NCI-H82 (cell line): Measurements from ENCODE around the gene PPIP5K2.
A peak's percentile ranks its signal among the peaks of the same experiment; 100 is the strongest.
"Not testable (repeated sequence)": the region's sequence is repeated elsewhere in the genome, so short reads cannot be mapped to it uniquely, and the experiment has no call there.

Source experiments
- DNase-seq: peaks from one replicate; lab custom pipeline; 2025; lab: John Stamatoyannopoulos, UW

Gene PPIP5K2

GRCh38 chr5:103119765-103120606 lies at the start of gene PPIP5K2, which contains the start of gene GIN1:
Gene PPIP5K2, plus strand, starts transcription at chr5:103120301. Its CDS starts 9,289 bp downstream, at chr5:103129590.
Gene GIN1, minus strand, starts transcription at chr5:103120138. Its CDS starts 11,431 bp downstream, at chr5:103108707.
- DNase-seq, result peak; percentile 97

GRCh38 chr5:103073500-103073899 lies 46.6 kb upstream of the PPIP5K2 start:
- not testable (repeated sequence) for DNase-seq

GRCh38 chr5:103075442-103075841 lies 44.7 kb upstream of the PPIP5K2 start:
- DNase-seq, result no peak

- DNase-seq, result no peak
Measured at GRCh38 chr5:103079796-103080195, 40.3 kb upstream of the PPIP5K2 start.

- no peak for DNase-seq
Measured at GRCh38 chr5:103086547-103086946, 33.6 kb upstream of the PPIP5K2 start.

- DNase-seq, result no peak
Measured at GRCh38 chr5:103089272-103089671, 30.8 kb upstream of the PPIP5K2 start.

- DNase-seq, result no peak
Measured at GRCh38 chr5:103090791-103091190, 29.3 kb upstream of the PPIP5K2 start.

- DNase-seq, result no peak
Measured at GRCh38 chr5:103092676-103093075, 27.4 kb upstream of the PPIP5K2 start.

GRCh38 chr5:103093727-103094126 lies 26.4 kb upstream of the PPIP5K2 start:
- no peak for DNase-seq

GRCh38 chr5:103094737-103095136 lies 25.4 kb upstream of the PPIP5K2 start:
- DNase-seq, result no peak

GRCh38 chr5:103098993-103099392 lies 21.1 kb upstream of the PPIP5K2 start:
- DNase-seq, result no peak

- no peak for DNase-seq
Measured at GRCh38 chr5:103101079-103101750, 18.9 kb upstream of the PPIP5K2 start.

GRCh38 chr5:103102234-103102633 lies 17.9 kb upstream of the PPIP5K2 start:
- DNase-seq, result no peak

- DNase-seq, result no peak
Measured at GRCh38 chr5:103108086-103108485, 12.0 kb upstream of the PPIP5K2 start.

GRCh38 chr5:103109277-103109676 lies 10.8 kb upstream of the PPIP5K2 start:
- no peak for DNase-seq

GRCh38 chr5:103110403-103110802 lies 9.7 kb upstream of the PPIP5K2 start:
- no peak for DNase-seq

- DNase-seq, result no peak
Measured at GRCh38 chr5:103111468-103111867, 8.6 kb upstream of the PPIP5K2 start.

- no peak for DNase-seq
Measured at GRCh38 chr5:103112910-103113309, 7.2 kb upstream of the PPIP5K2 start.

- no peak for DNase-seq
Measured at GRCh38 chr5:103114440-103114839, 5.7 kb upstream of the PPIP5K2 start.

- DNase-seq, result no peak
Measured at GRCh38 chr5:103117471-103117991, 2.6 kb upstream of the PPIP5K2 start.

GRCh38 chr5:103119070-103119764 lies 884 bp upstream of the PPIP5K2 start:
- peak; percentile 41 for DNase-seq

GRCh38 chr5:103120607-103121200 lies 603 bp downstream of the PPIP5K2 start:
- DNase-seq, result peak; percentile 27
